PC-3 (cell line): Measurements from ENCODE around the gene PIGP. TPM values are rescaled to one million over a fixed set of nuclear protein-coding genes. Genes with fewer than 3 reads are reported as not detected.

Experiments
- ATAC-seq: fragments of 200-7000 bp; cut with Tn5 transposase; 2 replicates; pipeline ENCODE4 v1.9.1; 2020; ENCODE audit warnings: mild to moderate bottlenecking, moderate library complexity
- BruUV-seq: library from RNA; stranded (reverse); fragments of 400-500 nt; replicated peaks from 2 replicates; lab custom pipeline; 2021; lab: Mats Ljungman, UMichigan
- CTCF ChIA-PET: fragments of 300-600 bp; sonication (Branson Sonifier 250); formaldehyde crosslinking; loops from one replicate; lab custom pipeline; 2022; ENCODE audit warnings: antibody characterized with exemption; lab: Charles Lee
- POLR2A ChIA-PET: fragments of 300-600 bp; sonication (Branson Sonifier 250); formaldehyde crosslinking; loops from one replicate; lab custom pipeline; 2022; ENCODE audit warnings: antibody characterized with exemption; ENCODE audit not compliant: unreplicated experiment; lab: Charles Lee
- DNase-seq: peaks from one replicate; pipeline ENCODE4 v3.0.0-alpha.2; 2015
- H2AFZ ChIP-seq: fragments of 300-600 bp; sonication (generic); 2 replicates; pipeline ENCODE4 v1.6.0; 2016; ENCODE audit warnings: antibody characterized with exemption, low read length
- H3F3A ChIP-seq: fragments of 300-600 bp; sonication (generic); one replicate; pipeline ENCODE4 v1.6.0; 2017; ENCODE audit warnings: antibody characterized with exemption, low read length, control low read depth, mild to moderate bottlenecking; ENCODE audit not compliant: unreplicated experiment
- H3K27ac ChIP-seq: fragments of 300-600 bp; sonication (generic); 2 replicates; pipeline ENCODE4 v1.5.1; 2016; ENCODE audit warnings: mild to moderate bottlenecking, low read length
- H3K27me3 ChIP-seq: fragments of 300-600 bp; sonication (generic); 2 replicates; pipeline ENCODE4 v1.6.1; 2016; ENCODE audit warnings: low read length, mixed read lengths
- H3K36me3 ChIP-seq: fragments of 300-600 bp; sonication (generic); 2 replicates; pipeline ENCODE4 v1.6.1; 2016; ENCODE audit warnings: low read depth, mixed run types, low read length, mixed read lengths
- H3K4me1 ChIP-seq: fragments of 300-600 bp; sonication (generic); 2 replicates; pipeline ENCODE4 v1.5.1; 2016; ENCODE audit warnings: low read length; ENCODE audit not compliant: insufficient read depth
- H3K4me2 ChIP-seq: fragments of 300-600 bp; sonication (generic); 2 replicates; pipeline ENCODE4 v1.6.0; 2016; ENCODE audit warnings: low read length
- H3K4me3 ChIP-seq: fragments of 300-600 bp; sonication (generic); 2 replicates; pipeline ENCODE4 v1.5.1; 2016; ENCODE audit warnings: mild to moderate bottlenecking, low read length, mixed read lengths
- H3K79me2 ChIP-seq: fragments of 300-600 bp; sonication (generic); 2 replicates; pipeline ENCODE4 v1.6.1; 2017; ENCODE audit warnings: low read length, mixed read lengths
- H3K9ac ChIP-seq: fragments of 300-600 bp; sonication (generic); 2 replicates; pipeline ENCODE4 v1.6.0; 2016; ENCODE audit warnings: mild to moderate bottlenecking, low read length
- H3K9me2 ChIP-seq: fragments of 300-600 bp; sonication (generic); replicated peaks from 2 replicates; pipeline ENCODE4 v1.6.1; 2016; ENCODE audit warnings: mixed run types, low read length, mixed read lengths
- H3K9me3 ChIP-seq: fragments of 300-600 bp; sonication (generic); 2 replicates; pipeline ENCODE4 v1.6.1; 2016; ENCODE audit warnings: low read length, mixed read lengths
- H4K20me1 ChIP-seq: fragments of 300-600 bp; sonication (generic); 2 replicates; pipeline ENCODE4 v1.6.1; 2016; ENCODE audit warnings: low read length, mixed read lengths
- CTCF ChIP-seq: fragments of 300-600 bp; sonication (generic); conservative IDR thresholded peaks from 2 replicates; pipeline ENCODE4 v1.5.1; 2017; ENCODE audit warnings: antibody characterized with exemption, low read depth, mild to moderate bottlenecking, low read length
- EZH2 ChIP-seq: fragments of 300-600 bp; sonication (generic); IDR thresholded peaks from one replicate; pipeline ENCODE4 v1.6.1; 2017; ENCODE audit warnings: antibody characterized with exemption, mild to moderate bottlenecking, low read length; ENCODE audit not compliant: unreplicated experiment
- EZH2phosphoT487 ChIP-seq: fragments of 300-600 bp; sonication (generic); IDR thresholded peaks from 2 replicates; pipeline ENCODE4 v1.6.1; 2018; ENCODE audit warnings: mild to moderate bottlenecking, antibody characterized with exemption, low read length, borderline replicate concordance
- intact Hi-C: fragments of 100-400 bp; cut with micrococcal nuclease; formaldehyde crosslinking; loops from 2 replicates; pipeline ENCODE4 v1.9.0; 2023
- total RNA-seq: library from RNA; depleted of rRNA; stranded (reverse); fragments of >200 nt; gene quantifications from 2 replicates; pipeline ENCODE4 v1.2.3, GENCODE V29; 2014

PIGP gene
- total RNA-seq, 1 experiment from 2014 or later = 20.1 TPM

GRCh38 chr21:37079211-37079824 is 6.4 kb upstream of the PIGP start:
- no peak overlapping the region for H2AFZ ChIP-seq
- H3K9me2 ChIP-seq = no peaks in the 10 kb centered on the region
- TF ChIP-seq CTCF (peak; percentile 63), EZH2phosphoT487 (no peak)
- H3F3A ChIP-seq = no peaks in the 10 kb centered on the region
- H3K4me3 ChIP-seq = no peak overlapping the region
- ATAC-seq (peak; percentile 50; the same call in 1 of the 2 replicates), DNase-seq (peak; percentile 34)
- H3K4me2 ChIP-seq = no peak overlapping the region
- no peaks in the 10 kb centered on the region for H3K27me3 ChIP-seq
- no peaks in the 10 kb centered on the region for H3K36me3 ChIP-seq
- H3K9ac ChIP-seq = no peak overlapping the region
- intact Hi-C loops = no loop called here
- no peaks in the 10 kb centered on the region for H3K9me3 ChIP-seq
- ChIA-PET POLR2A (no interaction called here), CTCF (interaction anchor here (0.6 kb wide), 2 partner anchors 80 to 101 kb away, joined by 4 to 7 read pairs; no protein-coding TSS in a partner anchor)
- peaks cover 50% of the 10 kb centered on the region for H4K20me1 ChIP-seq
- no TSS peak for BruUV-seq
- no peak overlapping the region for H3K27ac ChIP-seq
- peaks cover 12% of the 10 kb centered on the region; the same call in 1 of the 2 replicates for H3K4me1 ChIP-seq
- peaks cover 99% of the 10 kb centered on the region for H3K79me2 ChIP-seq

- DNase-seq = no peak
- Histone ChIP-seq H3K36me3 (no peaks in the 10 kb centered on the region), H3K9ac (no peak overlapping the region), H3K79me2 (peaks cover 94% of the 10 kb centered on the region), H3K4me2 (no peak overlapping the region), H3K9me2 (no peaks in the 10 kb centered on the region), H3F3A (no peaks in the 10 kb centered on the region), H4K20me1 (peaks cover 40% of the 10 kb centered on the region; the same call in 1 of the 2 replicates), H3K27me3 (no peaks in the 10 kb centered on the region), H3K27ac (no peak overlapping the region), H3K4me1 (peaks cover 12% of the 10 kb centered on the region; the same call in 1 of the 2 replicates), H3K4me3 (no peak overlapping the region), H2AFZ (no peak overlapping the region), H3K9me3 (no peaks in the 10 kb centered on the region)
- no TSS peak for BruUV-seq
- ATAC-seq = no peak
- CTCF ChIA-PET = no interaction called here
- intact Hi-C loops = no loop called here
- POLR2A ChIA-PET = no interaction called here
- TF ChIP-seq CTCF = no peak
These were observed 4.5 kb upstream of the PIGP start for GRCh38 chr21:37077403-37077802.

GRCh38 chr21:37076087-37076850 is 3.4 kb upstream of the PIGP start:
- no peaks in the 10 kb centered on the region for H3K36me3 ChIP-seq
- no TSS peak for BruUV-seq
- H3K9ac ChIP-seq = no peak overlapping the region
- ATAC-seq = no peak
- DNase-seq = no peak
- H3K4me1 ChIP-seq = peaks cover 22% of the 10 kb centered on the region
- H3K9me3 ChIP-seq = no peaks in the 10 kb centered on the region
- ChIA-PET CTCF (no interaction called here), POLR2A (no interaction called here)
- TF ChIP-seq CTCF (no peak), EZH2phosphoT487 (no peak), EZH2 (no peak)
- 0 out of 2 replicates have a peak overlapping the region, but pooled peaks have one; percentile 93 for H3K4me2 ChIP-seq
- no peak overlapping the region for H3K27ac ChIP-seq
- H4K20me1 ChIP-seq = peaks cover 40% of the 10 kb centered on the region; the same call in 1 of the 2 replicates
- no peak overlapping the region for H2AFZ ChIP-seq
- H3K27me3 ChIP-seq = no peaks in the 10 kb centered on the region
- no peaks in the 10 kb centered on the region for H3F3A ChIP-seq
- no peak overlapping the region for H3K4me3 ChIP-seq
- peaks cover 94% of the 10 kb centered on the region for H3K79me2 ChIP-seq
- intact Hi-C loops = no loop called here
- H3K9me2 ChIP-seq = no peaks in the 10 kb centered on the region
